WTC11 (cell line): ENCODE measurements around the gene MIA2.

Experiments used
- CBFB ChIP-seq: sonication (generic); formaldehyde crosslinking; IDR thresholded peaks from 2 replicates; pipeline ENCODE4 v1.8.1; 2022; ENCODE audit warnings: mild to moderate bottlenecking, low read depth, missing genetic modification reagents
- CTCF ChIP-seq: fragments of 200-600 bp; IDR thresholded peaks from 2 replicates; pipeline ENCODE4 v1.8.0; 2022; ENCODE audit warnings: antibody characterized with exemption
- ELF4 ChIP-seq: sonication (generic); formaldehyde crosslinking; IDR thresholded peaks from 2 replicates; pipeline ENCODE4 v1.8.1; 2022; ENCODE audit warnings: low read depth, mild to moderate bottlenecking, moderate library complexity, missing genetic modification reagents
- NR1H2 ChIP-seq: sonication (generic); formaldehyde crosslinking; IDR thresholded peaks from 2 replicates; pipeline ENCODE4 v1.9.0; 2021; ENCODE audit warnings: mild to moderate bottlenecking, moderate library complexity, missing genetic modification reagents
- SP1 ChIP-seq: sonication (generic); formaldehyde crosslinking; conservative IDR thresholded peaks from 2 replicates; pipeline ENCODE4 v1.8.1; 2022; ENCODE audit warnings: missing genetic modification reagents
- USF1 ChIP-seq: sonication (generic); formaldehyde crosslinking; IDR thresholded peaks from 2 replicates; pipeline ENCODE4 v1.8.0; 2022; ENCODE audit warnings: mild to moderate bottlenecking, missing genetic modification reagents
- USF2 ChIP-seq: sonication (generic); formaldehyde crosslinking; IDR thresholded peaks from 2 replicates; pipeline ENCODE4 v1.8.1; 2023; ENCODE audit warnings: mild to moderate bottlenecking, missing genetic modification reagents, moderate library complexity
- TF ChIP-seq, protein P1 (sequence below): sonication (generic); formaldehyde crosslinking; IDR thresholded peaks from 2 replicates; pipeline ENCODE4 v1.8.0; 2022; ENCODE audit warnings: mild to moderate bottlenecking, missing genetic modification reagents
- TF ChIP-seq, protein P2 (sequence below): sonication (generic); formaldehyde crosslinking; IDR thresholded peaks from 2 replicates; pipeline ENCODE4 v1.8.1; 2023; ENCODE audit warnings: mild to moderate bottlenecking, missing genetic modification reagents

GRCh38 chr14:39264558-39264957 is 30.8 kb downstream of the MIA2 start:
- TF ChIP-seq SP1 (CRISPR knock-in tag) = no peak
- no peak for TF ChIP-seq CTCF
- TF ChIP-seq, protein P1, sequence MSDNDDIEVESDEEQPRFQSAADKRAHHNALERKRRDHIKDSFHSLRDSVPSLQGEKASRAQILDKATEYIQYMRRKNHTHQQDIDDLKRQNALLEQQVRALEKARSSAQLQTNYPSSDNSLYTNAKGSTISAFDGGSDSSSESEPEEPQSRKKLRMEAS (CRISPR knock-in tag) = no peak
- TF ChIP-seq USF1 (CRISPR knock-in tag) = no peak
- TF ChIP-seq ELF4 = no peak
- TF ChIP-seq CBFB (CRISPR knock-in tag) = no peak
- TF ChIP-seq USF2 (CRISPR knock-in tag) = no peak
- TF ChIP-seq NR1H2 (CRISPR knock-in tag) = no peak
- TF ChIP-seq, protein P2, sequence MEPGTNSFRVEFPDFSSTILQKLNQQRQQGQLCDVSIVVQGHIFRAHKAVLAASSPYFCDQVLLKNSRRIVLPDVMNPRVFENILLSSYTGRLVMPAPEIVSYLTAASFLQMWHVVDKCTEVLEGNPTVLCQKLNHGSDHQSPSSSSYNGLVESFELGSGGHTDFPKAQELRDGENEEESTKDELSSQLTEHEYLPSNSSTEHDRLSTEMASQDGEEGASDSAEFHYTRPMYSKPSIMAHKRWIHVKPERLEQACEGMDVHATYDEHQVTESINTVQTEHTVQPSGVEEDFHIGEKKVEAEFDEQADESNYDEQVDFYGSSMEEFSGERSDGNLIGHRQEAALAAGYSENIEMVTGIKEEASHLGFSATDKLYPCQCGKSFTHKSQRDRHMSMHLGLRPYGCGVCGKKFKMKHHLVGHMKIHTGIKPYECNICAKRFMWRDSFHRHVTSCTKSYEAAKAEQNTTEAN (CRISPR knock-in tag) = no peak
